GM23338 (cell line): ENCODE results near the gene DRAM1. TPM values are rescaled to one million over a fixed set of nuclear protein-coding genes. Genes with fewer than 3 reads are reported as not detected.

ENCODE experiments used
- ATAC-seq: fragments of 200-7000 bp; cut with Tn5 transposase; 3 replicates; pipeline ENCODE4 v1.9.1; 2020
- DNase-seq: peaks from one replicate; pipeline ENCODE4 v3.0.0-alpha.2; 2015; ENCODE audit warnings: low spot score
- H2AFZ ChIP-seq: fragments of 200-600 bp; sonication (generic); 2 replicates; pipeline ENCODE4 v1.8.0; 2016; ENCODE audit warnings: antibody characterized with exemption, mild to moderate bottlenecking, moderate library complexity
- H3F3A ChIP-seq: fragments of 200-600 bp; sonication (generic); replicated peaks from 2 replicates; pipeline ENCODE4 v1.8.0; 2017; ENCODE audit warnings: antibody characterized with exemption, mixed run types, low read depth
- H3K27ac ChIP-seq: fragments of 200-600 bp; sonication (generic); 2 replicates; pipeline ENCODE4 v1.6.1; 2016; ENCODE audit warnings: low read depth
- H3K27me3 ChIP-seq: fragments of 200-600 bp; sonication (generic); 2 replicates; pipeline ENCODE4 v1.8.0; 2016; ENCODE audit warnings: mild to moderate bottlenecking, mixed run types, moderate library complexity; ENCODE audit not compliant: insufficient read depth
- H3K36me3 ChIP-seq: fragments of 200-600 bp; sonication (generic); 2 replicates; pipeline ENCODE4 v1.8.0; 2016; ENCODE audit warnings: mild to moderate bottlenecking; ENCODE audit not compliant: insufficient read depth
- H3K4me1 ChIP-seq: fragments of 200-600 bp; sonication (generic); 2 replicates; pipeline ENCODE4 v1.8.0; 2016; ENCODE audit warnings: mild to moderate bottlenecking, moderate library complexity; ENCODE audit not compliant: insufficient read depth
- H3K4me2 ChIP-seq: fragments of 200-600 bp; sonication (generic); 2 replicates; pipeline ENCODE4 v1.7.1; 2017; ENCODE audit warnings: mixed run types
- H3K4me3 ChIP-seq: fragments of 200-600 bp; sonication (generic); 2 replicates; pipeline ENCODE4 v1.6.1; 2016; ENCODE audit warnings: mixed run types
- H3K79me2 ChIP-seq: fragments of 200-600 bp; sonication (generic); replicated peaks from 2 replicates; pipeline ENCODE4 v1.8.0; 2017; ENCODE audit warnings: mild to moderate bottlenecking; ENCODE audit not compliant: insufficient read depth
- H3K9me2 ChIP-seq: fragments of 200-600 bp; sonication (generic); 2 replicates; pipeline ENCODE4 v1.8.0; 2017; ENCODE audit not compliant: insufficient read depth
- H4K20me1 ChIP-seq: fragments of 200-600 bp; sonication (generic); replicated peaks from 2 replicates; pipeline ENCODE4 v1.8.0; 2017; ENCODE audit warnings: mild to moderate bottlenecking; ENCODE audit not compliant: insufficient read depth
- H3K27ac Mint-ChIP-seq: 2 replicates; pipeline ENCODE4 v1.8.0; 2020; ENCODE audit warnings: inconsistent platforms, mild to moderate bottlenecking, moderate library complexity, mixed read lengths
- H3K27me3 Mint-ChIP-seq: 3 replicates; pipeline ENCODE4 v1.8.0; 2022; ENCODE audit warnings: low read depth, mild to moderate bottlenecking, moderate library complexity, mixed read lengths, inconsistent platforms; ENCODE audit not compliant: insufficient read depth, poor library complexity
- H3K36me3 Mint-ChIP-seq: 3 replicates; pipeline ENCODE4 v1.8.0; 2021; ENCODE audit warnings: low read depth, mild to moderate bottlenecking, inconsistent platforms, moderate library complexity, mixed read lengths
- H3K4me1 Mint-ChIP-seq: 3 replicates; pipeline ENCODE4 v1.8.0; 2020; ENCODE audit warnings: mild to moderate bottlenecking, inconsistent platforms, mixed read lengths
- H3K4me3 Mint-ChIP-seq: 3 replicates; pipeline ENCODE4 v1.8.0; 2021; ENCODE audit warnings: moderate library complexity, mild to moderate bottlenecking, inconsistent platforms, mixed read lengths
- H3K9me3 Mint-ChIP-seq: 3 replicates; pipeline ENCODE4 v1.8.0; 2020; ENCODE audit warnings: moderate library complexity, mild to moderate bottlenecking, inconsistent platforms, mixed read lengths
- CREB1 ChIP-seq: fragments of 250-450 bp; sonication (Bioruptor Pico); IDR thresholded peaks from 2 replicates; pipeline ENCODE4 v1.5.0; 2020; ENCODE audit warnings: low read depth, mild to moderate bottlenecking, moderate library complexity
- EZH2 ChIP-seq: fragments of 200-600 bp; sonication (generic); IDR thresholded peaks from one replicate; pipeline ENCODE4 v1.8.0; 2017; ENCODE audit warnings: antibody characterized with exemption, mild to moderate bottlenecking, low read depth; ENCODE audit not compliant: unreplicated experiment
- JUNB ChIP-seq: IDR thresholded peaks from one replicate; pipeline ENCODE4 v1.6.1; 2016; ENCODE audit warnings: antibody characterized with exemption; ENCODE audit not compliant: unreplicated experiment
- ZNF462 ChIP-seq: fragments of 250-450 bp; sonication (Bioruptor Pico); IDR thresholded peaks from 2 replicates; pipeline ENCODE4 v1.5.0; 2020; ENCODE audit warnings: mild to moderate bottlenecking, moderate library complexity
- polyA plus RNA-seq: library from polyadenylated mRNA; unstranded; fragments of >200 nt; fragmentation: Nextera tagmentation; extraction: Ambion mirVana; gene quantifications from 2 replicates; pipeline ENCODE4 v1.2.1, GENCODE V29; 2016
- total RNA-seq: library from RNA; depleted of rRNA; stranded (reverse); fragments of >200 nt; shearing (Covaris generic); gene quantifications from 2 replicates; pipeline ENCODE4 v1.2.3, GENCODE V29; 2014
- TF ChIP-seq, protein P1 (sequence below): IDR thresholded peaks from one replicate; pipeline ENCODE4 v1.6.1; 2018; ENCODE audit warnings: antibody characterized with exemption; ENCODE audit not compliant: unreplicated experiment

DRAM1 gene
- total and polyA plus RNA-seq, 2 experiments from 2014 or later, result 5.7 to 8.5 TPM

- TF ChIP-seq ZNF462, result no peak
These were observed 8.7 kb downstream of the DRAM1 start (continued) for GRCh38 chr12:101885912-101886561.

DNA sequence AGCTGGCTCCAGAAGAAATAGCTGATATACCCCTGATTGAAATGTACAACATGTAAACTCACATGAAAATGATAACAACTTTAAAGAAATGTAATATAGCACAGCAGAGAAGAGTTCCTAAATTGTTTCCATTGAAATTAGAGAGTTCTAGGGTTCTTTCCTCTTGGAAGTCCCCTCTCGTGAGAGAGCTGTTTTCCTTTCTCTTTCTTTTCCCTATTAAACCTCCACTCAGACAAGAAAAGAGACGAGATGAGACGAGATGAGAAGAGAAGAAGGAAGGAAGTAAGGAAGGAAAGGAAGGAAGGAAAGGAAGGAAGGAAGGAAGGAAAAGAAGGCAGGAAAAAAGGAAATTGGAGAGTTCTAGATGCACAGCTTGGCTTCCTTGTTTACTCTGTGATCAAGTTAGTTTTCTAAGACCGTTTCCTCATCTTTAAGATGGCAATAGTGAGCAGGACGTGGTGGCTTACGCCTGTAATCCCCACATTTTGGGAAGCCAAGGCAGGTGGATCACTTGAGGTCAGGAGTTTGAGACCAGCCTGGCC lies 11.9 kb downstream of the DRAM1 start:
- no peak overlapping the region for H3K4me3 ChIP-seq
- H3K4me2 ChIP-seq, result no peak overlapping the region
- Mint-ChIP-seq H3K27me3 (peaks cover 5% of the 10 kb centered on the region), H3K27ac (no peak overlapping the region), H3K9me3 (no peaks in the 10 kb centered on the region), H3K36me3 (no peaks in the 10 kb centered on the region), H3K4me3 (no peak overlapping the region), H3K4me1 (peaks cover 3% of the 10 kb centered on the region; the same call in 1 of the 3 replicates)
- no peaks in the 10 kb centered on the region for H3K27me3 ChIP-seq
- no peak overlapping the region for H2AFZ ChIP-seq
- H3K4me1 ChIP-seq, result peaks cover 4% of the 10 kb centered on the region; the same call in 1 of the 2 replicates
- H4K20me1 ChIP-seq, result no peaks in the 10 kb centered on the region; the same call in 1 of the 2 replicates
- H3K27ac ChIP-seq, result no peak overlapping the region
- no peaks in the 10 kb centered on the region for H3K79me2 ChIP-seq
- no peaks in the 10 kb centered on the region for H3F3A ChIP-seq
- no peaks in the 10 kb centered on the region for H3K9me2 ChIP-seq
- no peak for DNase-seq
- no peaks in the 10 kb centered on the region for H3K36me3 ChIP-seq
- ATAC-seq, result no peak
- TF ChIP-seq CREB1 (no peak), EZH2 (no peak), JUNB (no peak)
- TF ChIP-seq, protein P1, sequence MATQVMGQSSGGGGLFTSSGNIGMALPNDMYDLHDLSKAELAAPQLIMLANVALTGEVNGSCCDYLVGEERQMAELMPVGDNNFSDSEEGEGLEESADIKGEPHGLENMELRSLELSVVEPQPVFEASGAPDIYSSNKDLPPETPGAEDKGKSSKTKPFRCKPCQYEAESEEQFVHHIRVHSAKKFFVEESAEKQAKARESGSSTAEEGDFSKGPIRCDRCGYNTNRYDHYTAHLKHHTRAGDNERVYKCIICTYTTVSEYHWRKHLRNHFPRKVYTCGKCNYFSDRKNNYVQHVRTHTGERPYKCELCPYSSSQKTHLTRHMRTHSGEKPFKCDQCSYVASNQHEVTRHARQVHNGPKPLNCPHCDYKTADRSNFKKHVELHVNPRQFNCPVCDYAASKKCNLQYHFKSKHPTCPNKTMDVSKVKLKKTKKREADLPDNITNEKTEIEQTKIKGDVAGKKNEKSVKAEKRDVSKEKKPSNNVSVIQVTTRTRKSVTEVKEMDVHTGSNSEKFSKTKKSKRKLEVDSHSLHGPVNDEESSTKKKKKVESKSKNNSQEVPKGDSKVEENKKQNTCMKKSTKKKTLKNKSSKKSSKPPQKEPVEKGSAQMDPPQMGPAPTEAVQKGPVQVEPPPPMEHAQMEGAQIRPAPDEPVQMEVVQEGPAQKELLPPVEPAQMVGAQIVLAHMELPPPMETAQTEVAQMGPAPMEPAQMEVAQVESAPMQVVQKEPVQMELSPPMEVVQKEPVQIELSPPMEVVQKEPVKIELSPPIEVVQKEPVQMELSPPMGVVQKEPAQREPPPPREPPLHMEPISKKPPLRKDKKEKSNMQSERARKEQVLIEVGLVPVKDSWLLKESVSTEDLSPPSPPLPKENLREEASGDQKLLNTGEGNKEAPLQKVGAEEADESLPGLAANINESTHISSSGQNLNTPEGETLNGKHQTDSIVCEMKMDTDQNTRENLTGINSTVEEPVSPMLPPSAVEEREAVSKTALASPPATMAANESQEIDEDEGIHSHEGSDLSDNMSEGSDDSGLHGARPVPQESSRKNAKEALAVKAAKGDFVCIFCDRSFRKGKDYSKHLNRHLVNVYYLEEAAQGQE, result no peak
